Activated CD4-positive, alpha-beta T cell treated with anti-CD3 and anti-CD28 coated beads, Interleukin-2, amount 50 U/mL, for 16 hours (primary cell): ENCODE measurements around the gene PBXIP1.
"Not testable (repeated sequence)": the region's sequence is repeated elsewhere in the genome, so short reads cannot be mapped to it uniquely, and the experiment has no call there.

Experiments used
- DNase-seq: peaks from one replicate; pipeline ENCODE4 v3.0.0-alpha.2; 2020

Gene PBXIP1

GRCh38 chr1:154955718-154956543, at the start of gene PBXIP1:
Gene PBXIP1, minus strand, starts transcription at chr1:154956099. Its CDS starts 2,378 bp downstream, at chr1:154953721.
- DNase-seq = peak; percentile 92

GRCh38 chr1:155005076-155006011, 49.4 kb upstream of the PBXIP1 start:
- DNase-seq = no peak

- DNase-seq = no peak
Measured at GRCh38 chr1:155004352-155005075, 48.6 kb upstream of the PBXIP1 start.

GRCh38 chr1:155003766-155004351, 48.0 kb upstream of the PBXIP1 start:
- no peak for DNase-seq

GRCh38 chr1:155003227-155003765, 47.4 kb upstream of the PBXIP1 start:
- DNase-seq = no peak

- no peak for DNase-seq
Measured at GRCh38 chr1:155002464-155003226, 46.7 kb upstream of the PBXIP1 start, which contains the start of gene ZBTB7B. Gene ZBTB7B, plus strand, starts transcription at chr1:155002802. Its CDS starts 11,859 bp downstream, at chr1:155014661.

GRCh38 chr1:155001675-155002463, 46.0 kb upstream of the PBXIP1 start:
- DNase-seq = peak; percentile 99

- no peak for DNase-seq
Measured at GRCh38 chr1:155001425-155001674, 45.5 kb upstream of the PBXIP1 start.

- peak; percentile 88 for DNase-seq
Measured at GRCh38 chr1:155000726-155001424, 45.0 kb upstream of the PBXIP1 start.

- no peak for DNase-seq
Measured at GRCh38 chr1:155000411-155000725, 44.5 kb upstream of the PBXIP1 start.

GRCh38 chr1:154999571-155000410, 43.9 kb upstream of the PBXIP1 start:
- DNase-seq = peak; percentile 62

GRCh38 chr1:154998818-154999570, 43.1 kb upstream of the PBXIP1 start:
- DNase-seq = peak; percentile 88

GRCh38 chr1:154998201-154998780, 42.4 kb upstream of the PBXIP1 start:
- DNase-seq = no peak

- no peak for DNase-seq
Measured at GRCh38 chr1:154996966-154997701, 41.2 kb upstream of the PBXIP1 start.

- DNase-seq = not testable (repeated sequence)
Measured at GRCh38 chr1:154995301-154995983, 39.5 kb upstream of the PBXIP1 start.

- DNase-seq = no peak
Measured at GRCh38 chr1:154994591-154994990, 38.7 kb upstream of the PBXIP1 start.

GRCh38 chr1:154994269-154994587, 38.3 kb upstream of the PBXIP1 start:
- no peak for DNase-seq
